AG09319 (cell line): ENCODE data around the gene SPEN.
A peak's percentile ranks its signal among the peaks of the same experiment; 100 is the strongest.

Experiments
- DNase-seq: peaks from one replicate; pipeline ENCODE4 v3.0.0-alpha.2; 2010; ENCODE audit warnings: low read depth; ENCODE audit errors: extremely low read depth
- CTCF ChIP-seq: IDR thresholded peaks from 2 replicates; pipeline ENCODE4 v1.5.1; 2011; ENCODE audit warnings: low read depth, mild to moderate bottlenecking, inconsistent platforms, low read length, moderate library complexity

The SPEN gene

GRCh38 chr1:15957221-15958095 is 110.0 kb downstream of the SPEN start:
- TF ChIP-seq CTCF, result peak; percentile 32
- no peak for DNase-seq

GRCh38 chr1:15958111-15958510 is 110.6 kb downstream of the SPEN start:
- TF ChIP-seq CTCF, result no peak
- DNase-seq, result no peak

- no peak for DNase-seq
- no peak for TF ChIP-seq CTCF
These were observed 111.3 kb downstream of the SPEN start for GRCh38 chr1:15958793-15959192.

GRCh38 chr1:15959424-15959823 is 111.9 kb downstream of the SPEN start:
- no peak for TF ChIP-seq CTCF
- DNase-seq, result no peak

- no peak for TF ChIP-seq CTCF
These were observed 112.4 kb downstream of the SPEN start for GRCh38 chr1:15959827-15960446.

GRCh38 chr1:15960808-15961207 is 113.3 kb downstream of the SPEN start:
- no peak for DNase-seq
- TF ChIP-seq CTCF, result no peak

More at GRCh38 chr1:15959827-15960446, 112.4 kb downstream of the SPEN start:
- no peak for DNase-seq

GRCh38 chr1:15961492-15961891 is 114.0 kb downstream of the SPEN start:
- TF ChIP-seq CTCF, result no peak
- no peak for DNase-seq
